Measurements from ENCODE around the gene NAALADL2.

GRCh38 chr3:175215833-175216232, 356.7 kb downstream of the NAALADL2 start:
- TF ChIP-seq CTCF (IDR thresholded peaks at IDR 0.05) = no peak
- TF ChIP-seq POLR2A (IDR thresholded peaks at IDR 0.05; ENCODE audit: low read length) = no peak
- TF ChIP-seq USF2 (IDR thresholded peaks at IDR 0.05) = no peak
- no peak for TF ChIP-seq MAZ (IDR thresholded peaks at IDR 0.05; ENCODE audit: borderline replicate concordance, low read depth, low read length)
- TF ChIP-seq SMC3 (IDR thresholded peaks at IDR 0.05) = no peak
- TF ChIP-seq, protein P1, sequence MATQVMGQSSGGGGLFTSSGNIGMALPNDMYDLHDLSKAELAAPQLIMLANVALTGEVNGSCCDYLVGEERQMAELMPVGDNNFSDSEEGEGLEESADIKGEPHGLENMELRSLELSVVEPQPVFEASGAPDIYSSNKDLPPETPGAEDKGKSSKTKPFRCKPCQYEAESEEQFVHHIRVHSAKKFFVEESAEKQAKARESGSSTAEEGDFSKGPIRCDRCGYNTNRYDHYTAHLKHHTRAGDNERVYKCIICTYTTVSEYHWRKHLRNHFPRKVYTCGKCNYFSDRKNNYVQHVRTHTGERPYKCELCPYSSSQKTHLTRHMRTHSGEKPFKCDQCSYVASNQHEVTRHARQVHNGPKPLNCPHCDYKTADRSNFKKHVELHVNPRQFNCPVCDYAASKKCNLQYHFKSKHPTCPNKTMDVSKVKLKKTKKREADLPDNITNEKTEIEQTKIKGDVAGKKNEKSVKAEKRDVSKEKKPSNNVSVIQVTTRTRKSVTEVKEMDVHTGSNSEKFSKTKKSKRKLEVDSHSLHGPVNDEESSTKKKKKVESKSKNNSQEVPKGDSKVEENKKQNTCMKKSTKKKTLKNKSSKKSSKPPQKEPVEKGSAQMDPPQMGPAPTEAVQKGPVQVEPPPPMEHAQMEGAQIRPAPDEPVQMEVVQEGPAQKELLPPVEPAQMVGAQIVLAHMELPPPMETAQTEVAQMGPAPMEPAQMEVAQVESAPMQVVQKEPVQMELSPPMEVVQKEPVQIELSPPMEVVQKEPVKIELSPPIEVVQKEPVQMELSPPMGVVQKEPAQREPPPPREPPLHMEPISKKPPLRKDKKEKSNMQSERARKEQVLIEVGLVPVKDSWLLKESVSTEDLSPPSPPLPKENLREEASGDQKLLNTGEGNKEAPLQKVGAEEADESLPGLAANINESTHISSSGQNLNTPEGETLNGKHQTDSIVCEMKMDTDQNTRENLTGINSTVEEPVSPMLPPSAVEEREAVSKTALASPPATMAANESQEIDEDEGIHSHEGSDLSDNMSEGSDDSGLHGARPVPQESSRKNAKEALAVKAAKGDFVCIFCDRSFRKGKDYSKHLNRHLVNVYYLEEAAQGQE (IDR thresholded peaks at IDR 0.05) = no peak
- TF ChIP-seq, protein P2, sequence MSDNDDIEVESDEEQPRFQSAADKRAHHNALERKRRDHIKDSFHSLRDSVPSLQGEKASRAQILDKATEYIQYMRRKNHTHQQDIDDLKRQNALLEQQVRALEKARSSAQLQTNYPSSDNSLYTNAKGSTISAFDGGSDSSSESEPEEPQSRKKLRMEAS (IDR thresholded peaks at IDR 0.05) = no peak
- no peak for TF ChIP-seq ESRRA (IDR thresholded peaks at IDR 0.05; ENCODE audit: borderline replicate concordance, low read length)
- no peak for TF ChIP-seq PHF8 (IDR thresholded peaks at IDR 0.05; ENCODE audit: borderline replicate concordance, low read depth)
- TF ChIP-seq KDM1A (IDR thresholded peaks at IDR 0.05; ENCODE audit: low read depth) = no peak
- TF ChIP-seq SREBF2 (IDR thresholded peaks at IDR 0.05) = no peak
- TF ChIP-seq TFCP2L1 (CRISPR knock-in tag; IDR thresholded peaks at IDR 0.05) = no peak
- TF ChIP-seq JUNB (IDR thresholded peaks at IDR 0.05) = no peak
- TF ChIP-seq RFX5 (IDR thresholded peaks at IDR 0.05) = no peak

Measured in A549 (cell line).